Forelimb muscle (tissue), 1 donor: ENCODE measurements around the gene BLOC1S3. TPM values are rescaled to one million over a fixed set of nuclear protein-coding genes. Genes with fewer than 3 reads are reported as not detected.

Experiments
- DNase-seq: peaks from one replicate; pipeline ENCODE4 v3.0.0-alpha.2; 2013; ENCODE audit warnings: low read depth
- polyA plus RNA-seq: library from polyadenylated mRNA; unstranded; fragments of 120-200 nt; gene quantifications from one replicate; pipeline ENCODE4 v1.2.1, GENCODE V29; 2013; ENCODE audit not compliant: insufficient read length

The BLOC1S3 gene
- polyA plus RNA-seq, 1 donor = 6.1 TPM

GRCh38 chr19:45180936-45181335, 2.4 kb downstream of the BLOC1S3 start:
- no peak for DNase-seq

DNA sequence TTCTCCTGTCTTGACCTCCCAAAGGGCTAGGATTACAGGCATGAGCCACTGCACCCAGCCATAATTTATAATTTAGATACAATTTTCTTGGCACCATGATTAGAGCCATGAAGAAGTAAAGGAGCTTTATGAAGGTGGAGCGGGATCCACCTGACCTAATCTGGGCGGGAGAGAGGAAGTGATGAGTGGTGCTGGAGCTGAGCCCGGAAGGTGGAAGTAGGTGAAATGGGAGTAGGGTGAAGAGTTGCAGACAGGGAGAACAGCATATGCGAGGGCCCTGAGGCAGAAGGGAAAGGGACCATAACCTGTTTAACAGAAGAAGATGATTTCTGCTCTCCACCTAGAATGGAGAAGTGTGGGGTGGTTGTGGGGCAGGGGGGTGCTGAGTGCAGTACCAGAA, 4.2 kb downstream of the BLOC1S3 start:
- DNase-seq = no peak

DNA sequence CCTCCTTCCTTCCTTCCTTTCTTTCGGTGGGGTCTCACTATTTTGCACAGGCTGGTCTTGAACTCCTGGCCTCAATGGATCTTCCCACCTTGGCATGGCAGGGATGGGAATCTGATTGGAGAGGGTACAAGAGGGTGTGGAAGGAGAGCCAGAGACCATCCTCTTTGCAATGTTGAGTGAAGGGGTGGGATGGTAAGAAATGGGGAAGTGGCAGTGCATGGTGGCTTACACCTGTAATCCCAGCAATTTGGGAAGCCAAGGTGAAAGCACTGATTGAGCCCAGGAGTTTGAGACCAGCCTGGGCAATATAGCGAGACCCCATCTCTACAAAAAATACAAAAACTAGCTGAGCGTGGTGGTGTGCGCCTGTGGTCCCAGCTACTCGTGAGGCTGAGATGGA, 5.5 kb downstream of the BLOC1S3 start:
- no peak for DNase-seq

GRCh38 chr19:45186509-45187334, 8.1 kb downstream of the BLOC1S3 start:
- DNase-seq = no peak

DNA sequence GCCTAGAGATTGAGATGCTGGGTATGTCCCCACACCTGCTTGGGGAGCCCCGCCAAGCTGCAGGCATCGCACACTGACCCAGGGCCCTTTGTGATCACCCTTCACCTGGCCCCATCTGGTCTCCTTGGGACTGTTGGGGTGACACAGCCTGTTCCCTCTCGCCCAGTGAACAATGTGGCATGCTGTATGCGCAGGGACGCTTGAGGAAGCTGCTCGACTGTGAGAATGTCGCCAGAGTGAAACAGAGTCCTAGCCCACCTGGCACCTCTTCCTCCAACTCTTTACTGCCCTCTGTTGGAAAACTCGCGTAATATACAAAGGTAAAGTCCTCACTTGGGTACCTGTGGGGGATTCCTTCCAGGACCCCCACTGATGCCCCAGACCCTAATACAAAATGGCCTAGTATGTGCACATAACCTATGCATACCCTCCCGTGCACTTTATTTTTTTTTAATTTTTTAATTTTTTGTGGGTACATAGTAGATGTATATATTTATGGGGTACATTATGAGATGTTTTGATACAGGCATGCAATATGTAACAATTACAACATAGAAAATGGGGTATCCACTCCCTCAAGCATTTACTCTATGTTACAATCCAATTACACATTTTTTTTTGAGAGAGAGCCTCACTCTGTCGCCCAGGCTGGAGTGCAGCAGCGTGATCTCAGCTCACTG, 9.0 kb downstream of the BLOC1S3 start:
- DNase-seq = no peak

DNA sequence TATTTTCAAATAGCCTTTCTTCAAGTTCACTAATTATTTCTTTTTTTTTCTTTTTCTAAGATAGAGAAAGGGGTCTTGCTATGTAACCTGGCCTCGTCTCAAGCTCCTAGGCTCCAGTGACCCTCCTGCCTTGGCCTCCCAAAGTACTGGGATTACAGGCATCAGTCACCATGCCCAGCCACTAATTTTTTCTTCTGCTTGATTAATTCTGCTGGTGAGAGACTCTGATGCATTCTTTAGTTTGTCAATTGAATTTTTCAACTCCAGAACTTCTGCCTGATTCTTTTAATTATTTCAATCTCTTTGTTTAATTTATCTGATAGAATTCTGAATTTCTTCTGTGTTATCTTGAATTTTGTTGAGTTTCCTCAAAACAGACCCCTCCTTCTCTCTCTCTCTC, 11.4 kb downstream of the BLOC1S3 start:
- DNase-seq = no peak

DNA sequence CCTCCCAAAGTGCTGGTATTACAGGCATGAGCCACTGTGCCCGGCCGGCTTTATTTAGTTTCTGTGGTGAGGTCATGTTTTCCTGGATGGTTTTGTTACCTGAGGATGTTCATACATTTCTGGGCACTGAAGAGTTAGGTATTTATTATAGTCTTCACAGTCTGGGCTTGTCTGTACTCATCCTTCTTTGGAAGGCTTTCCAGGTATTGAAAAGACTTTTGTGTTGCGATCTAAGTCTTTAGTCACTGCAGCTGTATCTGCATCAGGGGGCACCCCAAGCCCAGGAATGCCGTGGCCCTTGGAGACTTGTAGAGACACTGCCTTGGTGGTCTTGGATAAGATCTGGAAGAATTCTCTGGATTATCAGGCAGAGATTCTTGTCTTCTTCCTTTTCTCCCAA, 12.8 kb downstream of the BLOC1S3 start:
- DNase-seq = no peak

GRCh38 chr19:45195764-45196163, 17.2 kb downstream of the BLOC1S3 start:
- no peak for DNase-seq

GRCh38 chr19:45200568-45200967, 22.0 kb downstream of the BLOC1S3 start:
- DNase-seq = no peak

DNA sequence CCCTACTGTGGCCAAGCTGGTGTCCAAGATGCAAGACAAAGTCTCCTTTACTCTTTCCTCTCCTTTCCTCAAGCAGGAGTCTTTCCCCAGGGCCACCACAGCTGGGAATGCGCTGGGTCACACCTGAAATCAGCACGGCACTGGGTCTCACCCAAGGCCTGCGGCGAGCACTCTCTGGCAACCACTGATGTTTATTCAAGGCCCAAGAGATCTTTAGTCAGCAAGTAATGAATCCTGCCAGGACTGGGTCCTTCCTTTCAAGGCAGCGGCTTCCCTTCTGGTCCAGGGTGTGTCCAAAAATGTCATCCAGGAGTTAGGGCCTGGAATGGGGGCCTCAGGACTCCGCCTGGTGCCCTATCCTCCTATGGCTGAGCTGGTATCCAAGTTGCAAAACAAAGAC, 24.1 kb downstream of the BLOC1S3 start:
- no peak for DNase-seq

- DNase-seq = no peak
These were observed 27.2 kb downstream of the BLOC1S3 start for GRCh38 chr19:45205810-45206209.

DNA sequence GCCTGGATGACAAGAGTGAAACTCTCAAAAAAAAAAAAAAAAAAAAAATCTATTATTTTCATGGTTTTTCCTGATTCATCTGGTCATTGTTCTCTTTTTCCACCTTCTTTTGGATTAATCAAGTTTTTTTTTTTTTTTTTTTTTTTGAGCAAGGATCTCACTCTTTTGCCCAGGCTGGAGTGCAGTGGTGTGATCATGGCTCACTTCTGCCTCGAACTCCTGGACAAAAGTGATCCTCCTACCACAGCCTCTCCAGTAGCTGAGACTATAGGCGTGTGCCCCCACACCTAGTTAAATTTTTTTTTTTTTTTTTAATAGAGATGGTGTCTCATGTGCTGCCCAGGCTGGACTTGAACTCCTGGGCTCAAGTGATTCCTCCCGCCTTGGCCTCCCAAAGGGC, 27.7 kb downstream of the BLOC1S3 start:
- DNase-seq = no peak

DNA sequence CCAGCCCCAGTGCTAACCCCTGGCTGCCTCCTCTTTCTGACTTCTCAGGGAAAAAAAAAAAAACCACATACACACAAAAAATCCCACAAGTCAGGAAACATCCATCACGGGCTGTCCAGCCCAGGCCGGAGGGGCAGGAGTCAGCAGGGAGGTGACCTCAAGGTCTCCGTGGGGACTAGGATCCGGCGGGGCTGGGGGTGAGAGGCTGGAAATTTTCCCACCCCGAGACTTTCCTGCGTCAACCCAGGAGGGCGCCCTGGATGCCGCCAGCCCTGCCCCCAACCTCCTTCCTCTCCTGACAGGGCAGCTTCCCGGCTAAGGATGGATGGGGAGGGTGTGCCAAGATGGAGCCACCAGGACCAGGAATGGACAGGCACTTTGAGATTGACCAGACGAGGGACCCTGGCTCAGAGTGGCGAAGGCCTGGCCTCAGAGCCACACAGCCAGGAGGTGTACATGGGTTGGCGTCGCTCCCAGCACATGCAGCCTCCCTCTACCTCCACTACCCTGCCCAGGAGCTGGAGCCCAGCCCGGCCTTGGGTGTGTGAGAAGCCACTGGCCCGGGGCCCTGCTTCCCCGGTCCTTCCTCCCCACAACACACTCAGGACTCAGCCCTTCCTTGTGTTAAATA, 33.3 kb downstream of the BLOC1S3 start:
- no peak for DNase-seq

DNA sequence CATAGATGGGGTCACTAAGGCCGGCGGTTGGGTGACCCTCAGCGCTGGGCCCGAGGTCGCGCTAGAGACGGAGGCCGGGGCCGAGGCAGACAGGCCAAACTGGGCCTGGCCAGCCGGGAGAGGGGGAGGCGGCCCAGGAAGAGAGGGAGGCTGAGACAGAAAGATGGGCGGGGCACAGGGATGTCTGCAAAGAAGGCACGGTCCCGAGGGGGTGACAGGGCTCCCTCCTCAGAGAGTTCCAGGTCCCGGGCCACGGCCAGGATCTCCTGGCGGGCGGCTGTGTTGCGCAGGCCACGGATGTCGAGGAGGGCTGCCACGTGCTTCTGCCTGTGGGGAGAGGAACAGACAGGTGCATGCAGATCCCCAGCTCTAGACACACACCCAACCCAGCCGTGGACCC, 34.4 kb downstream of the BLOC1S3 start:
- no peak for DNase-seq

DNA sequence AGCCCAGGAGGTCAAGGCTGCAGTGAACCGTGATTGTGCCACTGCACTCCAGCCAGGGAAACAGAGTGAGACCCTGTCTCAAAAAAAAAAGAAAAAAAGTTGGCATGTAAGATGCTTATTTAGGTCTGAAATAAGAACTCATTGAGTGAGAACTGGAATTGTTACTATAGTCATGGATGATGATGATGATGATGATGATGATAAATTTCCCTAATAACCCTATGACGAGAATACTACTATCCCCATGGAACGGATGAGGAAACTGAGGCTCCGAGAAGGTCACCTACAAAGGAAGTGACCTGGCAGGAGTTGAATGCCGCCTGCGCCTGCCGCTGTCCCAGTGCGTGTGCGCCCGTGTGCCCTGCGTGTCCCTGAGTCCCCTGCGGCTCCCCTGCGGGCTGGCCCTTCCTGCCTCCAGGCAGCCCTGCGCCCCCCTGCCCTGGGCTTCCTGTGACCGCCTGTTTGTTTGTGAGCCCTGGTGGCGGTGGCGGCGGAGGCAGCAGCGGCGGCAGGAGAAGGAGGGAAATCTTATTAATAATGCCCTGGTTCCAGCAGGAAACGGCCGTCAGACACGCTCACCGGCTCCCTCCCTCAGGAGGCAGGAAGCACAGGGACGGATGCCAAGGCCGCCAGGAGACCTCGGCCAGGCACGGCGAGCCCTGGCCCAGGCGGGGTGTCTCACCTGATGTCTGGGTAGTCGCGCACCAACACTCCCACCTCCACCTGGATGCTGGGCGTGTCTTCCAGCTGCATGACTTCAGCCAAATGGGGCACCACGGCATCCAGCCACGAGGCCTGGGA, 37.0 kb downstream of the BLOC1S3 start:
- no peak for DNase-seq

GRCh38 chr19:45216667-45217066, 38.1 kb downstream of the BLOC1S3 start:
- DNase-seq = no peak

- no peak for DNase-seq
These were observed 38.8 kb downstream of the BLOC1S3 start for GRCh38 chr19:45217193-45217956.

DNA sequence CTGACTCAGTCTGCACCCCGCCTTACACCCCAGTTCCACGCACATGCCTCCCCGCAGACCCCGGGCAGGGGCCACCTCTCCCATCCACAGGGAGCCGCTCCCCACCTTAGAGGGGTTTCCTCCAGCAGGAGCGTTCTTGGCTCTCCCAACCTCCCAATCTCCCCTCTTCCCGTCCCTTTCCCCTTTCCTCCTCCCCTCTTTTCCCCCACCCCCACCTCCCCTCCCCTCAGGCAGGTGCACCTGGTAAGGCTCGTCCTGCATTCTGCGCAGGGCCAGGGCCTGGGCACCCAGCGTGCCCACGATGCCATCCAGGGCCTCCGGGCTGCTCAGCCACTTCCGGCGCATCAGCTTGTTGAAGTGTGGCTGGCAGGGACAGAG, 39.4 kb downstream of the BLOC1S3 start:
- DNase-seq = no peak

GRCh38 chr19:45218426-45218825, 39.8 kb downstream of the BLOC1S3 start:
- no peak for DNase-seq

DNA sequence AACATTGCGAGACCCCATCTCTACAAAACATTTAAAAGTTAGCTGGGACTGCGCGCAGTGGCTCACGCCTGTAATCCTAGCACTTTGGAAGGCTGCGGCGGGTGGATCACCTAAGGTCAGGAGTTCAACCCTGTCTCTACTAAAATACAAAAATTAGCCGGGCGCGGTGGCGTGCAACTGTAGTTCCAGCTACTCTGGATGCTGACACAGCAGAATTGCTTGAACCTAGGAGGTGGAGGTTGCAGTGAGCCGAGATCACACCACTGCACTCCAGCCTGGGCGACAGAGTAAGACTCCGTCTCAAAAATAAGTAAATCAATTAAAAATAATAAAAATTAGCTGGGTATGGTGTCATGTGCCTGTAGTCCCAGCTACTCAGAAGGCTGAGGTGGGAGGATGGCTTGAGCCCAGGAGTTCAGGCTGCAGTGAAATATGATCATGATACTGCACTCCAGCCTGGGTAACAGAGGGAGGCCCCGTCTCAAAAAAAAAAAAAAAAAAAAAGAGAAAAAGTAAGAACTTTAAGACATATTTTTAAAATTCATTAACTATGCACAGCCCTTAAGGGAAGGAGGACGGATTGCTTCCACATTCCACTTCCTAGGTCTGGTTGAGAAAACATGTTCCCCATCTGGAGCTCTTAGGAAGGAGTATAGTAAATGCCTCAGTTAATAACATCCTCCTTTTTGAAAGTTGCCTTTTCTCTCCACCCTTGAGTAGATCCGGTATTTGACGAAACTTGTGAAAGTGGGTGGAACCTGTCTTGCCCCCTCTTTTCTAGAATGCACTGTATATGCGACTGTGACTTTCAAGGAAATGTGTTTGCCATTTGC, 40.5 kb downstream of the BLOC1S3 start:
- no peak for DNase-seq
